DMS79 (cell line): ENCODE measurements around the gene PRPF38B.

Experiments
- DNase-seq: peaks from one replicate; lab custom pipeline; 2025; lab: John Stamatoyannopoulos, UW

PRPF38B gene

DNA sequence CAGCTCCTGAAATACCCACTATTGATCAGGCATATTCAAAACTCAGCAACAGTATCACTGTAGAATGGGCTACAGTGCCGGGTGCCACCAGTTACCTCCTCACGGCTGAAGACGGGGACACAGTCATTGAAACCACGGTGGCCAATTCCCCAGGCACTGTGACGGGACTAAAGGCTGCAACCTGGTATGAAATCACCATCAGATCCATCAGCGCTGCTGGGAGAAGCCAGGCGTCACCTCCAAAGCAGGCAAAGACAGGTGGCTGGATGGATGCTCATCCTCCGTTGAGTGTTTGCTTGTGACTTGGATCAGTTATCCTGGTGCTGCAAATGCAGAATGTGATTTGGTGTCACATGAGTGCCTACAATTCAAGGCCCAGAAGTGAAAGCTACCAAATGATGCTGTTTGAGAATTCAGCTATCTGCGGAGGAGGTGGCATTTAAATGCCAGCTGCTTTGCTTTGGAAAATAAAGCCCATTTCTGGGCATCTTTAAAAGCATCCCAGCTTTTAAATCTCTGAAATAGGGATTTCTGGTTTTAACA, 25.7 kb downstream of the PRPF38B start:
- DNase-seq, result no peak

DNA sequence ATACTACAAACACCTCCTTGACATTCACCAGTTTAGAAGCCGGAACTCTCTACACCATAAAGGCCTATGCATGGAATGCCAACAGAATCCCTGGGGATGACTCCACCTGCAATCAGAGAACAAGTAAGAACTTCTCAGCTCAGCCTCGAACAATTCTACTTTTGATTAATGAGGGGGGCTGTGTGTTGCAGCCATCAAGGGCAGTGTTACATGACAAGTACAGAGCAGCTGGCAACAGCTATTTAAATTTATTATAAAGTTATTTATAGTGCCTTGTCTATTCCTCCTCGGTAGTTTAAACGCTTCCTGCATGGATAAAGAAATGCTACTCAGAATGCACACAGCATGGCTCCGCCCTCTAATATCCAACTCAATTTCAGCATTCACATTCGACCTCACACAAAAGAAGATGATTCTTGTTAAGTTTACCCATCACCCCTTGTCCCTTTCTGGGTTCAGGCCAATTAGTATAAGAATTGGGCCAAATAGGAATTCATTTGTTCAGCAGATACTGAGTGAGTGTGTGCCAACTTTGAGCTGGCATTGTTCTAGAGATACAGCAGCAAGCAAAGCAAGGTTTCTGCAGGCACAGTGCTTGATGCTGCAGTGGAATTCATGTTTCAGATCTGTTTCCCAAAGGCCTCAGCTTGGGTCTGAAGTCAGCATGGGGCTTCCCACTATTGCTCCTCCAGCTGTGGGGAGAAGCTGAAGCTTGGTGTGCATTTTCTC, 27.0 kb downstream of the PRPF38B start:
- DNase-seq, result no peak

DNA sequence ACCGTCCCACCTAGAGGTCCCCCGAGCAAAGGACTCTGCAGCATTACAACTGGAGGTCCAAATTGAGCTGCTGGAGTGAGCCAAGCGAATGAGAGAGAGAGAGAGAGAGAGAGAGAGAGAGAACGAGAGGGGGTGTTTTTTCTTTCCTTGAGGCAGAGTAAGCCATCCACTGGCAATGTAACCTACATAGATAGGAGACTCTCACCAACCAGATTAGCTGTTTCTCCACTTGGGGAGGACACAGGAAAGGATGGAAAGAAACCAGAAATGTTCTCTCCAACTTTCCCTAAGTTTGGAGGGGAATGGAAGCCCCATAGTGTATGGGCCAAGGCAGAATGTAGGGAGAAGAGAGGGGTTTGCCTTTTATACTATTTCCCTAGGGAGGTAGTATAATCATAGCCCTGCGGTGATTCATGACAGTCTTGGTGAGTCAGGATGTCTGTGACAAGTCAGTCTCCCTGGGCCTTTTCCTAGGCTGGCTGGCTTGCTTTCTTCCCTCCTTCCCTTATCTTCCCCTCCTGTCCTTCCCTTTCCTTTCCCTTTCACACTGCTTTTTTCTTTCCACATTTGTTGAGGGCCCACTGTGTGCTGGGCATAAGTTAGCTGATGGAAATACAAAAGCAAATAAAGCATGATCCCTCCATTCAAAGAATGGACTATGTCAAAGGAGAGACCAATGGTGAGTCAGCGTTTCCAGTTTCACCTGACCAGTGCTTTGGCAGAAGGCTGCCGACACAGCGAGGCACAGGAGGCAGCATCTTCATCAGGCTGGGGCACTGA, 27.7 kb downstream of the PRPF38B start:
- DNase-seq, result no peak

DNA sequence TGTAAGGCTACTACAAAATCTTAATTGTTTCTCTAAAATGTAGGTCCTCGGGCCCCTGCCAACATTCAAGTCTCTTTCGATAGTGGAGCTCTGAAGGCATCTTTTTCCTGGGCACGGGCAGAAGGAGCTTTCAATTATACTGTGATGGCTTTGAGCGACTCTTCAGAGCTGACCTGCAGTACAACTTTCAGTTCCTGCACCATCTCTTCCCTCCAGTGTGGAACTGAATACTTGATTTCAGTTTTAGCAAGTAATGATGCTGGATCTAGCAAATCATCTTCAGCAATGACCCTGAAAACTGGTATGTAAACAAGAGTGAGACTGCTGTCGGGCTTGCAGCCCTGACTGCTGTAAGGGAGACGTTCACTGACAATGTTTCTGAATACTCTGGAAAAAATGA, 30.2 kb downstream of the PRPF38B start:
- no peak for DNase-seq

DNA sequence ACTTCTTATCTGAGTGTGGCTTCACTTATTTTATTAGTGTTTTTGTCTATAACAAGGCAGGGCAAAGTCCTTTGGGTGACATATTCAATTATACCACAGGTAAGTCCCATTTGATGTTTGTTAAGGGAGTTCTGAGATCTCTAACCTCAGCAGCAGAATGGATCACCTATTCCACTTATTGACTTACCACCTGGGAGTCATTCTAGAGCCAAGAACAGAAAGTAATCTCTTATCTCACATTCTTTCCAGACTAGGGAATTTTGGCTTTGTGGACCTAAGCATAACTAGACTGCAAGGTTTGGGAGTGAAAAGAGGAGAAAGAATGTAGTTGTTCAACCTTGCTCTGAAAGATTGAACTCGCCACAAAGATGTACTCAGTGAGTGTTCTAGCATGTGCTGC, 33.8 kb downstream of the PRPF38B start:
- no peak for DNase-seq

DNA sequence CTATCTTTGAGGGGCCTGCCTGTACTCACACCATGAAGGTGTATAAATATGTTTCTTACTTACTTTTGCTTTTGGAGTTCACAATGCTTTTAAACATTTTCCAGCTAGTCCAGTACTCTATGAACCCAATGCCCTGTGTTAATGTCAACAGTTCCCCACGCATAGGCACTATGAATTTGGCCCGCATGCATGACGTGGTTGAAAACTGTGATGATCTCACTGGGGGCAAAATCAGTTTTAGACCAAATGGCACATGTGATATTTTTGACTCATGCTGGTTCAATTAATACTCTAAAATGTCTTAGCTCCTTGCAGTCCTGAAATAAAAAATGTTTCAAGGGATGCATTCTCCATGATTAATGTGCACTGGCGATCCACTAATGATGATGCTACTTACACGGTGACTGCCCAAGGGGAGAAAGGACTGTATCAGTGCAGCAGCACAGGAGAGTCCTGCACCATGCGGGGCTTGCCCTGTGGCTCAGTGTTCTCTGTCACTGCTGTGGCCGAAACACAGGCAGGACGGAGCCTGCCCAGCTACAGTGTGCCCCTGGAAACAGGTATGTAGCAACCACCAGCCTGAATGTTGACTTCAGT, 36.3 kb downstream of the PRPF38B start:
- no peak for DNase-seq

DNA sequence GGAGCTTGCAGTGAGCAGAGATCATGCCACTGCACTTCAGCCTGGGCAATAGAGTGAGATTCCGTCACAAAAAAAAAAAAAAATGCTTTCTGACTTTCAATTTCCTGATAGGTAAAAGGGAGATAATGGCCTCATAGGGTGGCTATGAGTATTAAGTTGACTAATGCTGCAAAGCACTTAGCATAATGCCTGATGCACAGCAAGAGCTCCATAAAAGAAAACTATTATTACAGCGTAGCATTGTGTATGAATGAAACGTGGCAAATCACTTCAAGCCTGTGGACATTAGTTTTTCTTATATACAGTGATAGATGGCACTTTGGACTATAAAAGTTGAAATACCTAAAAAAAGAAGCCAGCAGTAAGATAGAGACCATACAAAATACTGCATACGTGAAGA, 37.4 kb downstream of the PRPF38B start:
- no peak for DNase-seq

DNA sequence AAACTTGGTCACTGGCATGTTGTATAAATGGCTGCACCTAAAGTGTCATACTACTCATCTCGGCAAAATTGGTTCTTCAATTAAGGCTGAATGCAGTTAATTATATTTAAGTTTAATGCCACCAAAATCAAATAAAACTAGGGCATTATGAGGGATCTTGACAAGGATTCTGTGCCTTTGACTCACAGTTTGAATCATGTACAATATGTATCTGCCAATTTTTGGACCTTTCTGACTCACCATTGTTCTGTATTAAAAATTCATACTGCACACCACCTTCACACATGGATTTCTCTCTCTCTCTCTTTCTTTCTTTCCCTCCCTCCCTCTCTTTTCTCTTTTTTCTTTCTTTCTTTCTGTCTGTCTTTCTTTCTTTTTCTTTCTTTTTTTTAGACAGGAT, 40.3 kb downstream of the PRPF38B start:
- DNase-seq, result no peak

DNA sequence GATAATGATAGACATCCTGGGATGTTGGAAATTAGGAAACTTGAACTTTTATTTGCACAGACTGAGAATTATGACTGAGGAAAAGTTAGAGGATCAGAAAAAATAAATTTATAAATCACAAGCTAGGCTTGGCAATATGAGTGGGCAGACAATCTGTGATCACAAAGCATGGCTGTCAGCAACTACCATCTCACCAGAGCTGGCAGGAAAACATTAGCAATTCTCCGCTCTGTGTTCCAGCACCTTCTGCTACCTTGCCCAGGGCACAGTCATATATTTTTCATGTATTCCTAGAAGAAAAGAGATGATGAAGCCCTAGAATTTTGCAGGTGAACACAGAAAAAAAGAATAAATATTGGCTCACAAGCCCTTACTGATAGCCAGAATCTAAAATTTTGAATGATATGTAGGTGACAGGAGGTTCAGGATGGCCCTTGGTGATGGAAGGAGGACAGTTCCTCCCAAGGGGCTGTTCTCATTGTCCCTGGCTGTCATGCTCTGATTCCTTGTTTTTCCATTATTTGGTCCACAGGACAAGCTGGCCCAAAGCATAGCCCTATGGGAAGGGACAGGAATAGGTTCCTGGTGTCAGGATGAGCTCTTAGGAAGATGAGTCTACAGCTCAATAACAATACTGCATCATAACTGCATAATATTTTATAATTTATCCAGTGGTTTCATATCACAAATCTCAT, 42.2 kb downstream of the PRPF38B start:
- DNase-seq, result no peak

DNA sequence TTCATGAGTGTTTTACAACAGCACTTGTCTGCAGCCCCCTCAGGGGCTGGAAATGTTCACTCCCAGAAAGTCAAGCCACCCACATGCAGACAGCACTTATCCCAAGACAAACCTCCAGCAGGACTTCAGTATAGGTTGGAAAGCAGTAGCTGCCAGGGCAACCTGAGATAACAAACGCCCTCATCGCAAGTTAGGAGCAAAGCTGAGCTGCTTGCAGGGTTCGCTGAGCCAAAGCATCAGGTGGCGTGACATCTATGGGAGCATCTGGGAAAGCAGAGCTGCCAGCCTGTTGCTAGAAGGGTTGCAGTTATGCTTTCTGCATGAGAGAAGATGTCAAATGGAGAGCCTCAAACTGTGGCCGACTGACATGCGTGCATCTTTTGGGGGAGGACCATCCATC, 50.1 kb downstream of the PRPF38B start:
- no peak for DNase-seq

DNA sequence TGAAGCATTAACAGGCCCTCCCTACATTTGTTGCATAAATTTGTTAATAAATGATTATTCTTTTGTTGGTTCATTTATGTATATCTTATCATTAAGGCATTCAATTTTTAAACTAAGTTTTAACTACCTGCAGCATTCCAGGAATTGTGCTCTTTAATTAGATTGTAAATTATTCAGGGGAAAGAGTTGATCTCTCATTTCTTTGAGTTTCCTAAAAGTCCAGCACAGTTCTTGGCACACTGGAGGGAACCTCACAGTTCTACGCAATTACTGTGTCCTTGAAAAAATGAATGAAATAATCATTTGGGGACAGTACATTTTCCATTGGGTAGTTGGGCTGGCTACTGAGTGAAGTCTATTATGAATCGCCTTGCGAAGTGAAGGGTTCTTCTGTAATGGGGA, 53.9 kb downstream of the PRPF38B start:
- DNase-seq, result no peak

DNA sequence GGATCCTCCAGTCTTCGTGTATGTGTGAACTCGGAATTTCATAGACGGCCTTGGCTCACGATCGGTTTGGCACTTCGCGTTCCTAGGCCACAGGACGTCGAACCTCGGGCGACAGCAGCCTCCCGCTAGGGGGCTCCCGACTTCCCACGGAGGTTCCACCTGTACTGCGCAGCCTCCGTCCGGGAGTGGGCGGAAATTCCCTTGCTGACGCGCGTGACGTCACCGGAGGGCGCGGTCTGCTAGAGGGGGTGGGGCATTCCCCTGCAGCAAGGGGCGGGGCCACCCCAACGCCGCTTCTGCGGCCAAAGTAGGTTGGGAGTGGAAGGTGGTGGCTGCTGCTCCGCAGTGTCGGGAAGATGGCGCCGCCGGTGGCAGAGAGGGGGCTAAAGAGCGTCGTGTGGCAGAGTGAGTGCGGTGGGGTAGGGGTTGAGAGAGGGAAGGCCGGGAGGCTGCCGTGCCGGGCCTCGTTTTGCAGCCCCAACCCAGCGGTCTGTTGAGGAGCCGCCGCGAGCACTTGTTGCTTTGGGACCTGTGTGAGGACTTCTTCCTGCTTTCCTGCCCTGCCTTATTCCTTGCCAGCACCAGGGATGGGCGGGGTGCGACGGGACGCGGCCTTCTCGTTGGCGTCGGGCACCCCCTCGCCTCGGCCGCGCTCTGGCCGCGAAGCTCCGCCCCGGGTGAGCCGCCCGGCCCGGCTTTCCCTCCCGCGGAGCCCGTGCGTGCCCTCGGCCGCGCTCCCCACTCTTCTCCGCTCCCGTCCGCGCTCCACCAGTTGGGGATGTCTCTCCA, 54.5 kb downstream of the PRPF38B start, which contains the start of gene STXBP3:
STXBP3 (plus strand) TSS at position 293 of the 789 bp plus-strand sequence; CDS start at position 357, 64 bp downstream.
- DNase-seq, result peak; percentile 84

DNA sequence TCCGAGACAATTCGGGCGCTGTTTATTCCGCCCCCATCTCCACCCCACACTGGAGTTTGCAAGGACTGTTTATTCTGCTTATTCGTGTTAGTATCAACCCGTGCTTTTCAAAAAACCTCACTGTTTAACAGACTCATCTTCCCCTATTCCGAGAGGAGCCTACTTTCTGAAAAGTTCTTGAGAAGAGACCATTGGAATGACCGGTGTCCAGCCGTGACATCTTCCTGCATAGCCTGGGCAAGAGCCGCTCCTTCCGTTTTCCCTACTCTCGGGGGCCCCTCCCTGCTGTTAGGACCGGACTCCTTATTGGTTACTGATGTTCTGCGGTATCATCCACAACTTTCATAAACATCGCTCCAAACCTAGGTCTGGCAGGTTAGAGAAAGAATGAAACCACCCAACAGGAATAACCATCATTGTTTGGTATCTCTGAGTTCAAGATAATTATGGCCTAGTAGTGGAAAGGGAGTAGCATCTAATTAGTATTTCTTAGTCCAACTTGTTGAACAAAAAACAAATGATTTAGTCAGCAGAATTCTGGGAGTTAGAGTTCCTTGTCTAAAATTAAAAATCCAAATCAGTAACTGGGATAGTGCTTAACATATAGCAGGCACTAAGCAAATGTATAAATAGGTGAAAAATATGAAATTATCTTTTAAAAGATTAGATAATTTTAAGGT, 55.2 kb downstream of the PRPF38B start:
- peak; percentile 43 for DNase-seq

DNA sequence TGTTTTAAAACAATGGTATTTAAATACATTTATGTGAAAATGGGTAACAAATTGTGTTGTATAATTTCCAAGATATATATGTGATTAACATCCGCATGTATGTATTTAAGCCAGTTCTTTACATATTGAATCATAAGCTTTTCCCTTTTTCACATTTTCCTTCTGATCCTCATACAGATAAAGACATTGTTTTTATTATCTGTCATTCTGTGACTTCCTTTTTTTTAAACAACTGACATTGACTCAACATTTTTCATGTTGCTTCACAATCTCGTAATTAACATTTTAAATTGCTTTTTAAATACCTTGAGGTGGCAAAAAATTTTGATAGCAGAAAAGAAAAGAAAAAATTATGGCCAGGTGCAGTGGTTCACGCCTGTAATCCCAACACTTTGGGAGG, 55.8 kb downstream of the PRPF38B start:
- no peak for DNase-seq

DNA sequence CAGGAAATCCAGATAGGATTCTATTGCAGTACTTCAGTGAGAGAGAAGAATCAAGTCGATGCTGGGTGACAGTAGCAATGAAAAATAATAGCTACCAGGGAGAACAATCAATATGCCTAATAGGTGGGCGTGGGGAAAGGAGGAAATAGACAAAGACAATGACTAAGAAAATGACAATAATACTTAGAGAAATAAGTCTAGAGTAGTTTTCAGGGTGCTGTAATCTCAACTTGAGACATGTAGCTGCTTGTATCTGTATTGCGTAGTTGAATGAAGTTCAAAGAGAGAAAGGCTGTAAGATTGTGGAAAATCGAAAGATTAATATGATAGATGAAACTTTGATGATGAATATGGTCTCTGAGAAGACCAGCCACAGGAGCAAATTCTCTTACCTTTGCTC, 57.0 kb downstream of the PRPF38B start:
- DNase-seq, result no peak

DNA sequence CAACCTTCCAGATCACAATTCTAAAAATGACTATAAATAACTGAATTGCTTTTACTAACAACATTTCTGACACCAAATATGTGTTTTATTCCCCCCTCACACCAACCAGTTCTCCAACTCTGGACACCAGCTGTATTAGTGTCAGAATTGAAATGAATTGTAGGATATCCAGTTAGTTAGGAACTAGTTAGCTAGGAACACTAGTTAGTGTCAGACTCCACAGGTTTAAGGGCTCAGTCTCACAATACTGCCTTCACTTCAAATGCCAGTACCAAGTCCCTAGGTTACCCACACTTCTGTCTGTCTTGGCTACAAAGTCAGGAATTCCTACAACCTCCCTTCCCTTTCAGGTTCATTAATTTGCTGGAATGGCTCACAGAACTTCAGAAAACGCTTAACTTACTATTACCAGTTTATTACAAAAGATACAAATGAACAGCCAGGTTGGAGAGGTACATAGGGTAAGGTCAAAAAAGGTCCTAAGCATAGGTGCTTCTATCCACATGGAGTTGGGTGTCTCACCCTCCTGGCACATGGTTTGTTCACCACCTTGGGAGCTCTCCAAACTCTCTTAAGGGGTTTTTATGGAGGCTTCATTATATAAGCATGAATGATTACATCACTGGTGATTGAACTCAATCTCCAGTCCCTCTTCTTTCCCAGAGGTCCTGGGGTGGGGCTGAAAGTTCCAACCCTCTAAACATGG, 58.5 kb downstream of the PRPF38B start:
- DNase-seq, result no peak
